HL-60 (cell line): Measurements from ENCODE around the gene CCDC179.

Source experiments
- DNase-seq, 2 experiments: peaks; one replicate each; pipeline ENCODE4 v3.0.0-alpha.2; 2010 to 2020; ENCODE audit warnings: low read depth in 1 of 2, low spot score in 1 of 2
- H3K27ac ChIP-seq: fragments of 250-450 bp; sonication (Bioruptor Pico); replicated peaks from 2 replicates; pipeline ENCODE4 v1.5.1; 2020; ENCODE audit warnings: mild to moderate bottlenecking, moderate library complexity
- H3K27me3 ChIP-seq: fragments of 250-450 bp; sonication (Bioruptor Pico); 2 replicates; pipeline ENCODE4 v1.5.1; 2021; ENCODE audit warnings: mild to moderate bottlenecking, moderate library complexity; ENCODE audit not compliant: insufficient read depth, poor library complexity, severe bottlenecking
- H3K4me3 ChIP-seq: replicated peaks from 2 replicates; pipeline ENCODE4 v1.5.1; 2011; ENCODE audit warnings: mild to moderate bottlenecking, control low read depth, low read length; ENCODE audit not compliant: insufficient read depth
- CTCF ChIP-seq: IDR thresholded peaks from one replicate; pipeline ENCODE4 v1.5.1; 2011; ENCODE audit warnings: low read length, control low read depth, inconsistent platforms; ENCODE audit not compliant: insufficient read depth
- GABPA ChIP-seq: IDR thresholded peaks from 2 replicates; pipeline ENCODE4 v1.6.1; 2012; ENCODE audit warnings: low read depth
- POLR2AphosphoS5 ChIP-seq: IDR thresholded peaks from 2 replicates; pipeline ENCODE4 v1.6.1; 2012; ENCODE audit warnings: low read depth
- REST ChIP-seq: IDR thresholded peaks from 2 replicates; pipeline ENCODE4 v1.6.1; 2012; ENCODE audit warnings: low read depth; ENCODE audit not compliant: insufficient replicate concordance
- SPI1 ChIP-seq: IDR thresholded peaks from 2 replicates; pipeline ENCODE4 v1.6.1; 2012; ENCODE audit warnings: low read depth, mild to moderate bottlenecking, borderline replicate concordance

CCDC179 gene

GRCh38 chr11:22884217-22884616 lies 23.9 kb upstream of the CCDC179 start:
- no peaks in the 10 kb centered on the region for H3K27me3 ChIP-seq
- no peak for DNase-seq
- no peak overlapping the region for H3K27ac ChIP-seq

GRCh38 chr11:22879630-22880029 lies 19.4 kb upstream of the CCDC179 start:
- H3K27me3 ChIP-seq: no peaks in the 10 kb centered on the region
- TF ChIP-seq GABPA (no peak), REST (no peak), SPI1 (no peak), CTCF (no peak), POLR2AphosphoS5 (no peak)
- no peak overlapping the region for H3K27ac ChIP-seq
- H3K4me3 ChIP-seq: no peak overlapping the region
- DNase-seq: no peak

More at GRCh38 chr11:22884217-22884616, 23.9 kb upstream of the CCDC179 start:
- no peak for TF ChIP-seq GABPA
- TF ChIP-seq POLR2AphosphoS5: no peak
- no peak for TF ChIP-seq REST
- TF ChIP-seq CTCF: no peak
- TF ChIP-seq SPI1: no peak
- no peak overlapping the region for H3K4me3 ChIP-seq

GRCh38 chr11:22878604-22879003 lies 18.3 kb upstream of the CCDC179 start:
- no peak for DNase-seq
- TF ChIP-seq POLR2AphosphoS5: no peak
- Histone ChIP-seq H3K27me3 (no peaks in the 10 kb centered on the region), H3K4me3 (no peak overlapping the region), H3K27ac (no peak overlapping the region)

GRCh38 chr11:22878039-22878438 lies 17.8 kb upstream of the CCDC179 start:
- Histone ChIP-seq H3K27me3 (no peaks in the 10 kb centered on the region), H3K4me3 (no peak overlapping the region), H3K27ac (no peak overlapping the region)
- no peak for TF ChIP-seq CTCF
- no peak for TF ChIP-seq GABPA
- TF ChIP-seq POLR2AphosphoS5: no peak
- TF ChIP-seq SPI1: no peak
- no peak for TF ChIP-seq REST
- no peak for DNase-seq
